Type B pancreatic cell (in vitro differentiated cells): ENCODE data around the gene LCN6. TPM values are rescaled to one million over a fixed set of nuclear protein-coding genes. Genes with fewer than 3 reads are reported as not detected.

ENCODE experiments used
- DNase-seq: peaks from one replicate; pipeline ENCODE4 v3.0.0; 2021; ENCODE audit warnings: mixed read lengths; ENCODE audit not compliant: unreplicated experiment; ENCODE audit errors: extremely low spot score
- H3K27ac Mint-ChIP-seq: 2 replicates; pipeline ENCODE4 v1.8.0; 2021; ENCODE audit warnings: mild to moderate bottlenecking, mixed read lengths
- H3K27me3 Mint-ChIP-seq: 2 replicates; pipeline ENCODE4 v1.8.0; 2021; ENCODE audit warnings: mixed read lengths
- H3K36me3 Mint-ChIP-seq: 2 replicates; pipeline ENCODE4 v1.8.0; 2021; ENCODE audit warnings: mixed read lengths
- H3K4me1 Mint-ChIP-seq: one replicate; pipeline ENCODE4 v1.8.0; 2021; ENCODE audit warnings: mixed read lengths; ENCODE audit not compliant: unreplicated experiment
- H3K4me3 Mint-ChIP-seq: 2 replicates; pipeline ENCODE4 v1.8.0; 2021; ENCODE audit warnings: mild to moderate bottlenecking, mixed read lengths
- H3K9me3 Mint-ChIP-seq: 2 replicates; pipeline ENCODE4 v1.8.0; 2021; ENCODE audit warnings: mixed read lengths
- total RNA-seq: library from RNA; stranded (reverse); gene quantifications from 2 replicates; pipeline ENCODE4 v1.2.1, GENCODE V29; 2021; ENCODE audit warnings: low replicate concordance
- TF ChIP-seq, protein P1 (sequence below): fragments of 200-600 bp; sonication (generic); conservative IDR thresholded peaks from 2 replicates; pipeline ENCODE4 v1.5.0; 2021; ENCODE audit warnings: antibody characterized with exemption, mild to moderate bottlenecking

LCN6 gene
- total RNA-seq, 1 donor from 2014 or later: not detected

GRCh38 chr9:136746621-136747020 lies 1.7 kb downstream of the LCN6 start:
- TF ChIP-seq, protein P1, sequence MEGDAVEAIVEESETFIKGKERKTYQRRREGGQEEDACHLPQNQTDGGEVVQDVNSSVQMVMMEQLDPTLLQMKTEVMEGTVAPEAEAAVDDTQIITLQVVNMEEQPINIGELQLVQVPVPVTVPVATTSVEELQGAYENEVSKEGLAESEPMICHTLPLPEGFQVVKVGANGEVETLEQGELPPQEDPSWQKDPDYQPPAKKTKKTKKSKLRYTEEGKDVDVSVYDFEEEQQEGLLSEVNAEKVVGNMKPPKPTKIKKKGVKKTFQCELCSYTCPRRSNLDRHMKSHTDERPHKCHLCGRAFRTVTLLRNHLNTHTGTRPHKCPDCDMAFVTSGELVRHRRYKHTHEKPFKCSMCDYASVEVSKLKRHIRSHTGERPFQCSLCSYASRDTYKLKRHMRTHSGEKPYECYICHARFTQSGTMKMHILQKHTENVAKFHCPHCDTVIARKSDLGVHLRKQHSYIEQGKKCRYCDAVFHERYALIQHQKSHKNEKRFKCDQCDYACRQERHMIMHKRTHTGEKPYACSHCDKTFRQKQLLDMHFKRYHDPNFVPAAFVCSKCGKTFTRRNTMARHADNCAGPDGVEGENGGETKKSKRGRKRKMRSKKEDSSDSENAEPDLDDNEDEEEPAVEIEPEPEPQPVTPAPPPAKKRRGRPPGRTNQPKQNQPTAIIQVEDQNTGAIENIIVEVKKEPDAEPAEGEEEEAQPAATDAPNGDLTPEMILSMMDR: no peak
- H3K4me3 Mint-ChIP-seq: no peak overlapping the region
- H3K27ac Mint-ChIP-seq: no peak overlapping the region
- H3K27me3 Mint-ChIP-seq: peaks cover under 1% of the 10 kb centered on the region
- DNase-seq: no peak
- no peaks in the 10 kb centered on the region for H3K9me3 Mint-ChIP-seq
- no peaks in the 10 kb centered on the region for H3K36me3 Mint-ChIP-seq
- H3K4me1 Mint-ChIP-seq: no peaks in the 10 kb centered on the region

- Mint-ChIP-seq H3K4me1 (no peaks in the 10 kb centered on the region), H3K9me3 (no peaks in the 10 kb centered on the region), H3K27ac (no peak overlapping the region), H3K27me3 (no peaks in the 10 kb centered on the region), H3K4me3 (no peak overlapping the region), H3K36me3 (no peaks in the 10 kb centered on the region)
- TF ChIP-seq, protein P1: no peak
- no peak for DNase-seq
These were observed 2.2 kb downstream of the LCN6 start for GRCh38 chr9:136746155-136746490.

DNA sequence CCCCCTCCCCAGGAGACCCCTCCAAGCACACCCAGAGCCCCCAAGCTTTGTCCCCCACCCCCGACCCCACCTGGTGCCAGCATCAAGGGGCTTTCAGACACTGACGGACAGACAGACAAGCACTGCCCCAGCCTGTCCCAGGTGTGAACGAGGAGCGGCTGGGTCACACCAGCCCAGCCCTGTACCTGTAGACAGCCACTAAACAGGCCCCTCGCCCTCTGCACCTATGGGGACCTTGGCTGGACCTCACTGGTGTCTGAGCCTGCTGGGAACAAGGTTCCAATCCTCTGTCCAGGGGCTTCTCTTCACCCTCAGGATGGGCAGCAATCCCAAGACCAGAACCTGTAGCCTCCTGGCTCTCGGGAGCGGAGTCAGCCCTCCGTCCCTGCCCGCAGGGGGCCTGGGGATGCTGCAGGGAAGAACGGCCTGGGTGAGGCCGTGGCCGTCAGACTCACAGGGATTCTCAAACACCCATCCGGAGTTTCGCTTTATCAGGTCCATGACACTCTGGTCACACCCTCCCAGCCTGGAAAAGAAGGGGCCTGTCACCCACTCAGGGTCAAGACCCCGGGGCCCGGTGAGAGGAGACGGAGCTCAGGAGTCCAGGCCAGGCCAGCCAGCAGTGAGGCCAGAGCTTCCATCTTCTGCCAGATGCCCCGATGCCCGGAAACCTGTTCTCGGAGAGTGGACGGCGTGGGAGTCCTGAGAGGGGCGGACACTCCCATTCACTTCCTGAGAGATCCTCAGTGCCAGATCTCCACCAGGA lies 2.8 kb downstream of the LCN6 start:
- H3K27me3 Mint-ChIP-seq: no peaks in the 10 kb centered on the region
- H3K27ac Mint-ChIP-seq: no peak overlapping the region
- no peak overlapping the region for H3K4me3 Mint-ChIP-seq
- no peak for DNase-seq
- no peaks in the 10 kb centered on the region for H3K4me1 Mint-ChIP-seq
- no peaks in the 10 kb centered on the region for H3K9me3 Mint-ChIP-seq
- H3K36me3 Mint-ChIP-seq: no peaks in the 10 kb centered on the region
- TF ChIP-seq, protein P1: no peak

DNA sequence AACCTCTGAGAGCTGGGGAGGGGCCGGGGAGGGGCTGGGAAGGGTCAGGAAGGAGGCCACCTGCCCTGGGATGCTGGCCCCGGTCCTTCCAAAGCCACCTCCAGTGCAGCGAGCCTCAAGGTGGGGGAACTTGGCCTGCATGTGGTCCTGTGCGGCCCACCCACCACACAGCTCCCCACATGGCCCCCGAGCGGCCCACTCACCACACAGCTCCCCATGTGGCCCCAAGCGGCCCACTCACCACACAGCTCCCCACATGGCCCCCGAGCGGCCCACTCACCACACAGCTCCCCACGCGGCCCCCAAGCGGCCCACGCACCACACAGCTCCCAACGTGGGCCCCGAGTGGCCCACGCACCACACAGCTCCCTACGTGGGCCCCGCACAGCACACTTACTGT lies 3.6 kb downstream of the LCN6 start:
- Mint-ChIP-seq H3K27me3 (no peaks in the 10 kb centered on the region), H3K36me3 (no peaks in the 10 kb centered on the region), H3K9me3 (no peaks in the 10 kb centered on the region), H3K4me3 (no peak overlapping the region), H3K4me1 (no peaks in the 10 kb centered on the region), H3K27ac (no peak overlapping the region)
- no peak for DNase-seq
- TF ChIP-seq, protein P1: no peak

GRCh38 chr9:136743639-136744211 lies 4.6 kb downstream of the LCN6 start:
- Mint-ChIP-seq H3K4me1 (no peaks in the 10 kb centered on the region), H3K27ac (no peak overlapping the region), H3K9me3 (no peaks in the 10 kb centered on the region), H3K4me3 (no peak overlapping the region), H3K36me3 (no peaks in the 10 kb centered on the region), H3K27me3 (peaks cover 3% of the 10 kb centered on the region)
- DNase-seq: no peak
- TF ChIP-seq, protein P1: no peak
